Brain microvascular endothelial cell (primary cell): Measurements from ENCODE around the gene TRABD2B.

Experiments
- DNase-seq: peaks from one replicate; pipeline ENCODE4 v3.0.0-alpha.2; 2020
- H3K27ac ChIP-seq: fragments of 250-450 bp; sonication (Bioruptor Pico); 2 replicates; pipeline ENCODE4 v1.5.1; 2020; ENCODE audit warnings: mild to moderate bottlenecking, moderate library complexity
- H3K27me3 ChIP-seq: fragments of 250-450 bp; sonication (Bioruptor Pico); replicated peaks from 2 replicates; pipeline ENCODE4 v1.5.1; 2020; ENCODE audit warnings: mild to moderate bottlenecking
- H3K36me3 ChIP-seq: fragments of 250-450 bp; sonication (Bioruptor Pico); replicated peaks from 2 replicates; pipeline ENCODE4 v1.5.1; 2020; ENCODE audit warnings: mild to moderate bottlenecking
- H3K4me3 ChIP-seq: 2 replicates; pipeline ENCODE4 v1.5.1; 2011; ENCODE audit warnings: low read depth, mild to moderate bottlenecking, control low read depth, low read length, moderate library complexity
- in situ Hi-C: cut with HindIII; loops from 2 replicates; pipeline ENCODE4 v1.10.0; 2017; ENCODE audit warnings: low sequenced_read_pairs, low pct_ligation_motif_present
- TF ChIP-seq, protein P1 (sequence below): IDR thresholded peaks from 2 replicates; pipeline ENCODE4 v1.5.1; 2011; ENCODE audit warnings: low read depth, mild to moderate bottlenecking, moderate library complexity, low read length, control low read depth, inconsistent platforms; ENCODE audit errors: missing control alignments

TRABD2B gene

DNA sequence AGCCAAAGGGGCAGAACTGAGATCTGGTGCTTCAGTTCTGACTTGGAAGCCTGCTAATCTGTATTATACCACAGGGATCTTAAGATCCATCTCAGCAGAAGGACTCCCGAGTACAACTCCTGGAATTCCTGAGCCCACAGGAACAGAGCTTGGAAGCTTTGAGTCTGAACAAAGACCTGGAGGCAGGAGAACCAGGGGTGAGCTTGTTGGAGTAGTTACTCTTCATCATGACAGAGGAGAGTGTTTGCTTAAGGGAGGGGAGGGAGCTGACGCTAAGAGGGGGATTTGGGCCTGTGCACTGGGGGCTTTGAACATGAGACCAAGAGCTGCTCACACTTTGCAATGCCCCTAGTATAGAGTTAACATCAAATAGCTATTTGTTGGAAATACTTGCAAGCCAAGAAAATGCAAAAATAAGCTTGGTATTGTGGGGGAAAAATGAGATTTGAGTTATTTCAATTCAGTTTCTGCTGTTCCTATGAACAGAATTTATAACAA is 41.1 kb upstream of the TRABD2B start:
- in situ Hi-C loops = no loop called here
- Histone ChIP-seq H3K36me3 (no peaks in the 10 kb centered on the region), H3K4me3 (no peak overlapping the region), H3K27ac (no peak overlapping the region), H3K27me3 (no peaks in the 10 kb centered on the region)
- no peak for DNase-seq
- TF ChIP-seq, protein P1, sequence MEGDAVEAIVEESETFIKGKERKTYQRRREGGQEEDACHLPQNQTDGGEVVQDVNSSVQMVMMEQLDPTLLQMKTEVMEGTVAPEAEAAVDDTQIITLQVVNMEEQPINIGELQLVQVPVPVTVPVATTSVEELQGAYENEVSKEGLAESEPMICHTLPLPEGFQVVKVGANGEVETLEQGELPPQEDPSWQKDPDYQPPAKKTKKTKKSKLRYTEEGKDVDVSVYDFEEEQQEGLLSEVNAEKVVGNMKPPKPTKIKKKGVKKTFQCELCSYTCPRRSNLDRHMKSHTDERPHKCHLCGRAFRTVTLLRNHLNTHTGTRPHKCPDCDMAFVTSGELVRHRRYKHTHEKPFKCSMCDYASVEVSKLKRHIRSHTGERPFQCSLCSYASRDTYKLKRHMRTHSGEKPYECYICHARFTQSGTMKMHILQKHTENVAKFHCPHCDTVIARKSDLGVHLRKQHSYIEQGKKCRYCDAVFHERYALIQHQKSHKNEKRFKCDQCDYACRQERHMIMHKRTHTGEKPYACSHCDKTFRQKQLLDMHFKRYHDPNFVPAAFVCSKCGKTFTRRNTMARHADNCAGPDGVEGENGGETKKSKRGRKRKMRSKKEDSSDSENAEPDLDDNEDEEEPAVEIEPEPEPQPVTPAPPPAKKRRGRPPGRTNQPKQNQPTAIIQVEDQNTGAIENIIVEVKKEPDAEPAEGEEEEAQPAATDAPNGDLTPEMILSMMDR = no peak

DNA sequence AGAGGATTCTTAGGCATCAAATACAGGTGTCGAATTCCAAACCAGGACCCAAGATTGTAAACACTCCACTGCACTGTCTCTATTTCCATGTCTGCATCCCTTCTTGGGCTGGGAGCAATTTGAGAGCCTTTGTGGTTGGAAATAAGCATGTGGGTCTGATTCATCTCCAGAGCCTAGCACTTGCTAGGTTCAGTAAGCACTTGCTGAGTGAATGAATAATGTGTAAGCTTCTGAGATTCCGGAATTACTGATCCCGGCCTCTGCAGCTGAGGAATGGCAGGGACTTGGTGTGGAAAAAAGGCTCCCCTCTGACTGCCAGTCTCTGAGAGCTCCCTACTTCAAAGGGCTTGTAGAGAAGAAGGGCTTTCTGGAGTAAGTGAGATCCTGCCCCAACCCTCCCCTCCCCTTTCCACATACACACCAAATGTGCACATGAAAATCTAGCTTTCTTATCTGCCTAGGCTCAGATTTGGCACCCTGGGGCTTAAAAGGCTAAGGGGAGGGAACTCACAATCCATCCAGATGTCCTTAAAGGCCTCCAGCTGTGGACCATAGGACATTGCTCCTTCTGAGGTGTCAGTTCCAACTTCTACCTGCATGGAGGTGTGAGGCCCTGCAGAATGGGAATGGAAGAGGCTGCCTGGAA is 39.6 kb upstream of the TRABD2B start:
- H3K27ac ChIP-seq = no peak overlapping the region
- in situ Hi-C loops = no loop called here

DNA sequence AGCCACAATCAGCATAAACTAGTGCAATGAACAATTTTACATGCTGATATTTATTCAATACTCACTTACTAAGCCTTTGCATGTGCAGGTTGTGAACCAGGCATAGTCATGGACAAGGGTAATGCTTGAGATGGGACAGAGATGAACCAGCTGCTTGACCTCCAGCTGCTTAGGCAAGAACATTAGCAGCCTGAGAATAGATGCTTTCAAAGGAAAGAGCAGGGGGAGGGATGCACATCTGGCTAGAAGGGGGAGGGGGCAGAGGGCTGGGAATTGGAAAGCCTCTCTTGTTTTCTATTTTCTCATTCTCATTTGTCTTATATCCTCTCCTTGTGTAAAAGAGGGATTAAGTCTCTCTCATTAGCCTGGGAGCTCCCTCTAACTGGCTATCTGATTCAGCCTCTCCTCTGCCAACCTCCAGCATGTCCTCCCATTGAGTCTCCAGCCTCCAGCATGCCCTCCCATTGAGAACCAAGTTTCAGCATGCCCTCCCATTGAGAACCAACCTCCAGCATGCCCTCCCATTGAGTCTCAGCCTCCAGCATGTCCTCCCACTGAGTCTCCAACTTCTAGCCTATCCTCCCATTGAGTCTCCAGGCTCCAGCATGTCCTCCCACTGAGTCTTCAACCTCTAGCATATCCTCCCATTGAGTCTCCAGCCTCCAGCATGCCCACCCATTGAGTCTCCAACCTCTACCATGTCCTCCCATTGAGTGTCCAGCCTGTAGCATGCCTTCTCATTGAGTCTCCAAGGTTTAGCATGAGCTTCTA is 38.4 kb upstream of the TRABD2B start:
- in situ Hi-C loops = no loop called here
- TF ChIP-seq, protein P1 = no peak
- Histone ChIP-seq H3K27me3 (no peaks in the 10 kb centered on the region), H3K4me3 (no peak overlapping the region), H3K27ac (no peak overlapping the region), H3K36me3 (no peaks in the 10 kb centered on the region)
- no peak for DNase-seq

More for the DNA sequence above, 39.6 kb upstream of the TRABD2B start:
- TF ChIP-seq, protein P1 = no peak
- DNase-seq = peak; percentile 20
- no peaks in the 10 kb centered on the region for H3K27me3 ChIP-seq
- H3K4me3 ChIP-seq = no peak overlapping the region
- no peaks in the 10 kb centered on the region for H3K36me3 ChIP-seq

DNA sequence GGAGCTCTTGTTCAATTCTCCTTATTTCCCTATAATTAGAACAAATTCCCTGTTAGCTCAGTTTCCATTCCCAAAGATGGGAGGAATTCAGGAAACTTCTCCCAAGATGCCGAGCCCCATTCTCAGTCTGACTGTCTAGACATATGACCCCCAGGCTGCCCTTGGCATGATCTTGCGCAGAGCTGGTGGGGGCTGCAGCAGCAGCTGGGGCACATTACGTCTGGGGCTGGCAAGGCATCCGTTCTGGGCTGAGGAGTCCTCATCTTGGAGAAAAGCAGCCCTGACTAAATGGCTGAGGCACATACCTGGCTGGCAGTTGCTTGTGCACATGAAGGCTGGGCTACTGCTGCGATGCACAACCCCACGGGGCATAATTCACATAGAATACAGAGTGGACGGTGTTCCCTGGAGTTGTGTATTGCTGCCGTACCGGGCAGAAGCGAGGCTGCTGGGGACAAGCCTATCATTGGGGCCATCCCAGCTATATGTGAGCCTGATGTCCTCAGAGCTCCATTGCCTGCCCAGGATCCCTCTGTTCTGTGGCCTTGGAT is 36.4 kb upstream of the TRABD2B start:
- Histone ChIP-seq H3K27ac (no peak overlapping the region), H3K27me3 (no peaks in the 10 kb centered on the region), H3K36me3 (no peaks in the 10 kb centered on the region), H3K4me3 (no peak overlapping the region)
- in situ Hi-C loops = no loop called here
- DNase-seq = no peak
- TF ChIP-seq, protein P1 = no peak

DNA sequence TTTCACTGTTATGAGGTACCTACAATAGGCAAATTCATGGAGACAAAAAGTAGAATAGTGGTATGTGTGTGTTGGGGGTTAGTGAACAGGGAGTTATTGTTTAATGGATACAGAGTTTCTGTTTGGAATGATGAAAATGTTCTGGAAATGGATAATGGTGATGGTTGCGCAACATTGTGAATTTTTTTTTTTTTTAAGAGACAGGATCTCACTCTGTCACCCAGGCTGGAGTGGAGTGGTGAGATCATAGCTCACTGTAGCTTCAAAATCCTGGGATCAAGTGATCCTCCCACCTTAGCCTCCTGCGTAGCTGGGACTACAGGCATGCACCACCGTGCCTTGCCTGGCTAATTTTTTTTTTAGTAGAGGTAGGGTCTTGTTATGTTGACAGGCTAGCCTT is 34.5 kb upstream of the TRABD2B start:
- Histone ChIP-seq H3K4me3 (no peak overlapping the region), H3K36me3 (no peaks in the 10 kb centered on the region), H3K27me3 (no peaks in the 10 kb centered on the region), H3K27ac (no peak overlapping the region)
- in situ Hi-C loops = no loop called here
- TF ChIP-seq, protein P1 = no peak
- no peak for DNase-seq
